HepG2 (cell line): Measurements from ENCODE around the gene MGMT. TPM values are rescaled to one million over a fixed set of nuclear protein-coding genes. Genes with fewer than 3 reads are reported as not detected.

Experiments used
- ATAC-seq: fragments of 200-7000 bp; cut with Tn5 transposase; 3 replicates; pipeline ENCODE4 v1.9.1; 2020; ENCODE audit warnings: mild to moderate bottlenecking, moderate library complexity
- BruUV-seq: library from RNA; stranded (reverse); fragments of 400-500 nt; replicated peaks from 2 replicates; lab custom pipeline; 2021; lab: Mats Ljungman, UMichigan
- CTCF ChIA-PET: fragments of 300-600 bp; formaldehyde crosslinking; extraction: SDS; loops from one replicate; lab custom pipeline; 2021; ENCODE audit warnings: low total read pairs, inconsistent platforms, low intra/inter-chr PET ratio; lab: Yijun Ruan, JAX
- POLR2A ChIA-PET: fragments of 350-600 bp; sonication (Branson Sonifier 250); formaldehyde crosslinking; loops from one replicate; lab custom pipeline; 2020; ENCODE audit warnings: antibody characterized with exemption, inconsistent platforms; lab: Yijun Ruan, JAX
- DNase-seq: peaks from one replicate; pipeline ENCODE4 v3.0.0-alpha.2; 2015; ENCODE audit warnings: low spot score
- FAIRE-seq: peaks from 3 replicates; lab custom pipeline; 2011; peaks lifted over from hg19 to GRCh38; lab: Jason Lieb, UNC
- H2AFZ ChIP-seq: one replicate; pipeline ENCODE4 v1.6.1; 2011; ENCODE audit warnings: low read length, inconsistent platforms
- H3K27ac ChIP-seq: fragments of 300-600 bp; 3 replicates; pipeline ENCODE4 v1.8.0; 2011; ENCODE audit warnings: mixed run types, mild to moderate bottlenecking, mixed read lengths, low read length, inconsistent platforms; ENCODE audit not compliant: insufficient read depth; ENCODE audit errors: extremely low read length
- H3K27me3 ChIP-seq, 2 experiments: fragments of 200-600 bp in 1 of 2; 2 replicates in 1 of 2; 3 replicates in 1 of 2; pipeline versions ENCODE4 v1.6.0 to v1.8.0; 2011; ENCODE audit warnings: low read length in 2 of 2, mild to moderate bottlenecking in 2 of 2, moderate library complexity in 2 of 2, inconsistent platforms in 1 of 2; ENCODE audit not compliant: insufficient read depth in 2 of 2, control insufficient read depth in 1 of 2
- H3K36me3 ChIP-seq, 2 experiments: fragments of 200-600 bp in 1 of 2; replicated peaks in 1 of 2; 2 replicates in 1 of 2; 3 replicates in 1 of 2; pipeline versions ENCODE4 v1.5.1 to v1.8.0; 2011; ENCODE audit warnings: low read length in 2 of 2, inconsistent platforms in 1 of 2; ENCODE audit not compliant: insufficient read depth in 2 of 2, control insufficient read depth in 1 of 2
- H3K4me1 ChIP-seq: 2 replicates; pipeline ENCODE4 v1.5.1; 2012; ENCODE audit warnings: low read length, inconsistent platforms; ENCODE audit not compliant: insufficient read depth
- H3K4me2 ChIP-seq: 2 replicates; pipeline ENCODE4 v1.6.0; 2011; ENCODE audit warnings: low read depth, low read length, inconsistent platforms
- H3K4me3 ChIP-seq, 3 experiments: fragments of 200-600 bp in 1 of 3; sonication (generic), shearing (Covaris generic) in 1 of 3; replicated peaks in 1 of 3; 2 replicates each; pipeline ENCODE4 v1.5.1; 2011 to 2016; ENCODE audit warnings: low read length in 3 of 3, inconsistent platforms in 2 of 3, low read depth in 2 of 3, mild to moderate bottlenecking in 2 of 3, control low read depth in 1 of 3, mixed read lengths in 1 of 3; ENCODE audit not compliant: insufficient read depth in 1 of 3
- H3K79me2 ChIP-seq: one replicate; pipeline ENCODE4 v1.6.1; 2011; ENCODE audit warnings: low read length, inconsistent platforms; ENCODE audit not compliant: insufficient read depth
- H3K9ac ChIP-seq: 2 replicates; pipeline ENCODE4 v1.6.0; 2011; ENCODE audit warnings: mild to moderate bottlenecking, low read depth, low read length, inconsistent platforms; ENCODE audit not compliant: insufficient read depth
- H3K9me3 ChIP-seq: 2 replicates; pipeline ENCODE4 v1.5.1; 2012; ENCODE audit warnings: mild to moderate bottlenecking, low read length
- H4K20me1 ChIP-seq: 2 replicates; pipeline ENCODE4 v1.6.0; 2011; ENCODE audit warnings: inconsistent platforms, mild to moderate bottlenecking, low read length, moderate library complexity; ENCODE audit not compliant: insufficient read depth
- CHD2 ChIP-seq: IDR thresholded peaks from 2 replicates; pipeline ENCODE4 v1.6.1; 2011; ENCODE audit warnings: low read depth, low read length, improper control_type of control experiment
- IRF1 ChIP-seq: sonication (generic); formaldehyde crosslinking; IDR thresholded peaks from 2 replicates; pipeline ENCODE4 v1.4.0; 2020; ENCODE audit warnings: low read depth, mild to moderate bottlenecking, missing genetic modification reagents
- RORA ChIP-seq: sonication (generic); formaldehyde crosslinking; IDR thresholded peaks from 2 replicates; pipeline ENCODE4 v1.5.0; 2020; ENCODE audit warnings: mild to moderate bottlenecking, missing genetic modification reagents, moderate library complexity
- ZNF263 ChIP-seq: sonication (generic); formaldehyde crosslinking; IDR thresholded peaks from 2 replicates; pipeline ENCODE4 v1.4.0; 2020; ENCODE audit warnings: missing genetic modification reagents
- ZNF382 ChIP-seq: sonication (generic); formaldehyde crosslinking; IDR thresholded peaks from 2 replicates; pipeline ENCODE4 v1.5.0; 2020; ENCODE audit warnings: missing genetic modification reagents, mild to moderate bottlenecking, borderline replicate concordance
- ZNF557 ChIP-seq: sonication (generic); formaldehyde crosslinking; IDR thresholded peaks from 2 replicates; pipeline ENCODE4 v1.4.0; 2020; ENCODE audit warnings: missing genetic modification reagents
- ZNF770 ChIP-seq: sonication (generic); formaldehyde crosslinking; IDR thresholded peaks from 2 replicates; pipeline ENCODE4 v1.5.0; 2020; ENCODE audit warnings: mild to moderate bottlenecking, missing genetic modification reagents
- ZNF816 ChIP-seq: sonication (generic); formaldehyde crosslinking; IDR thresholded peaks from 2 replicates; pipeline ENCODE4 v1.8.0; 2022; ENCODE audit warnings: missing genetic modification reagents, mild to moderate bottlenecking, borderline replicate concordance
- ZSCAN21 ChIP-seq: sonication (generic); formaldehyde crosslinking; IDR thresholded peaks from 2 replicates; pipeline ENCODE4 v1.8.0; 2022; ENCODE audit warnings: mild to moderate bottlenecking, missing genetic modification reagents, moderate library complexity, borderline replicate concordance
- WGBS: methylation state at CpG from one replicate; pipeline ENCODE4 v1.1.6; 2017; ENCODE audit warnings: low lambda C conversion rate; 5-methylcytosine and 5-hydroxymethylcytosine counted together
- in situ Hi-C: cut with HindIII; loops from 2 replicates; pipeline ENCODE4 v1.10.0; 2017; ENCODE audit warnings: low pct_unique_long_range_greater_than_20kb; ENCODE audit not compliant: extremely low pct_ligation_motif_present
- intact Hi-C: fragments of 100-400 bp; cut with micrococcal nuclease; formaldehyde crosslinking; loops from one replicate; pipeline ENCODE4 v1.10.0; 2022; ENCODE audit not compliant: unreplicated experiment
- polyA plus RNA-seq, 8 experiments: library from polyadenylated mRNA; depleted of rRNA in 3 of 8; stranded (reverse) in 7 of 8; unstranded in 1 of 8; fragments of >200 nt; fragmentation: Illumina TruSeq in 4 of 8; extraction: Trizol in 4 of 8; gene quantifications; 2 replicates each; pipeline versions ENCODE4 v1.2.1 to v1.2.3, GENCODE V29; 2011 to 2016; ENCODE audit warnings: low read depth in 4 of 8, missing spikeins in 1 of 8, mixed read lengths in 1 of 8; ENCODE audit not compliant: insufficient read depth in 1 of 8
- total RNA-seq, 5 experiments: library from RNA; depleted of rRNA; stranded (reverse); fragments of >200 nt; fragmentation: Illumina TruSeq; extraction: Trizol; gene quantifications; 2 replicates each; pipeline ENCODE4 v1.2.3, GENCODE V29; 2016; ENCODE audit warnings: low read depth in 1 of 5
- TF ChIP-seq, protein P1 (sequence below): sonication (generic); formaldehyde crosslinking; IDR thresholded peaks from 2 replicates; pipeline ENCODE4; 2020; ENCODE audit warnings: missing genetic modification reagents, mild to moderate bottlenecking, borderline replicate concordance
- TF ChIP-seq, protein P2 (sequence below): sonication (generic); formaldehyde crosslinking; IDR thresholded peaks from 2 replicates; pipeline ENCODE4 v1.4.0; 2020; ENCODE audit warnings: missing genetic modification reagents

Gene MGMT
- total and polyA plus RNA-seq, 2 of the 13 experiments (the other 11 are each of a cell fraction or from before 2014, with no cell fraction given), result 12.0 to 19.5 TPM

- TF ChIP-seq, protein P1, sequence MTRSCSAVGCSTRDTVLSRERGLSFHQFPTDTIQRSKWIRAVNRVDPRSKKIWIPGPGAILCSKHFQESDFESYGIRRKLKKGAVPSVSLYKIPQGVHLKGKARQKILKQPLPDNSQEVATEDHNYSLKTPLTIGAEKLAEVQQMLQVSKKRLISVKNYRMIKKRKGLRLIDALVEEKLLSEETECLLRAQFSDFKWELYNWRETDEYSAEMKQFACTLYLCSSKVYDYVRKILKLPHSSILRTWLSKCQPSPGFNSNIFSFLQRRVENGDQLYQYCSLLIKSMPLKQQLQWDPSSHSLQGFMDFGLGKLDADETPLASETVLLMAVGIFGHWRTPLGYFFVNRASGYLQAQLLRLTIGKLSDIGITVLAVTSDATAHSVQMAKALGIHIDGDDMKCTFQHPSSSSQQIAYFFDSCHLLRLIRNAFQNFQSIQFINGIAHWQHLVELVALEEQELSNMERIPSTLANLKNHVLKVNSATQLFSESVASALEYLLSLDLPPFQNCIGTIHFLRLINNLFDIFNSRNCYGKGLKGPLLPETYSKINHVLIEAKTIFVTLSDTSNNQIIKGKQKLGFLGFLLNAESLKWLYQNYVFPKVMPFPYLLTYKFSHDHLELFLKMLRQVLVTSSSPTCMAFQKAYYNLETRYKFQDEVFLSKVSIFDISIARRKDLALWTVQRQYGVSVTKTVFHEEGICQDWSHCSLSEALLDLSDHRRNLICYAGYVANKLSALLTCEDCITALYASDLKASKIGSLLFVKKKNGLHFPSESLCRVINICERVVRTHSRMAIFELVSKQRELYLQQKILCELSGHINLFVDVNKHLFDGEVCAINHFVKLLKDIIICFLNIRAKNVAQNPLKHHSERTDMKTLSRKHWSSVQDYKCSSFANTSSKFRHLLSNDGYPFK, result no peak
- no peak for TF ChIP-seq ZNF382 (CRISPR knock-in tag)
- TF ChIP-seq ZNF770 (CRISPR knock-in tag), result no peak
- no peak for TF ChIP-seq RORA (CRISPR knock-in tag)
- TF ChIP-seq ZNF557 (CRISPR knock-in tag), result no peak
- TF ChIP-seq ZSCAN21 (CRISPR knock-in tag), result no peak
Measured at GRCh38 chr10:129626796-129627435, 159.9 kb downstream of the MGMT start (continued).

GRCh38 chr10:129627442-129627841 is 160.4 kb downstream of the MGMT start:
- no peak overlapping the region for H3K4me2 ChIP-seq
- in situ Hi-C loops, result no loop called here
- TF ChIP-seq, protein P2, sequence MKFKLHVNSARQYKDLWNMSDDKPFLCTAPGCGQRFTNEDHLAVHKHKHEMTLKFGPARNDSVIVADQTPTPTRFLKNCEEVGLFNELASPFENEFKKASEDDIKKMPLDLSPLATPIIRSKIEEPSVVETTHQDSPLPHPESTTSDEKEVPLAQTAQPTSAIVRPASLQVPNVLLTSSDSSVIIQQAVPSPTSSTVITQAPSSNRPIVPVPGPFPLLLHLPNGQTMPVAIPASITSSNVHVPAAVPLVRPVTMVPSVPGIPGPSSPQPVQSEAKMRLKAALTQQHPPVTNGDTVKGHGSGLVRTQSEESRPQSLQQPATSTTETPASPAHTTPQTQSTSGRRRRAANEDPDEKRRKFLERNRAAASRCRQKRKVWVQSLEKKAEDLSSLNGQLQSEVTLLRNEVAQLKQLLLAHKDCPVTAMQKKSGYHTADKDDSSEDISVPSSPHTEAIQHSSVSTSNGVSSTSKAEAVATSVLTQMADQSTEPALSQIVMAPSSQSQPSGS (CRISPR knock-in tag), result no peak
- TF ChIP-seq ZNF263 (CRISPR knock-in tag), result no peak
- TF ChIP-seq CHD2, result no peak
- no peak for TF ChIP-seq IRF1 (CRISPR knock-in tag)
- TF ChIP-seq ZNF816, result no peak
- TF ChIP-seq, all 625 proteins: peak for 0
- H3K4me1 ChIP-seq, result 0 out of 2 replicates have a peak, but pooled peaks cover 4% of the 10 kb centered on the region
- 75% methylated on average over 8 of the region's 8 CpGs for WGBS
- H2AFZ ChIP-seq, result no peak overlapping the region
- DNase-seq (no peak), FAIRE-seq (no peak), ATAC-seq (no peak)
- H3K9ac ChIP-seq, result no peak overlapping the region
- no peaks in the 10 kb centered on the region for H3K79me2 ChIP-seq
- no TSS peak for BruUV-seq
- intact Hi-C loops, result no loop called here
- H3K27me3 ChIP-seq, result no peaks in the 10 kb centered on the region
- H3K4me3 ChIP-seq, result no peak overlapping the region
- H3K9me3 ChIP-seq, result peaks cover 5% of the 10 kb centered on the region; the same call in 1 of the 2 replicates
- no peaks in the 10 kb centered on the region for H4K20me1 ChIP-seq
- no peaks in the 10 kb centered on the region for H3K36me3 ChIP-seq
- ChIA-PET POLR2A (no interaction called here), CTCF (no interaction called here)
- H3K27ac ChIP-seq, result no peak overlapping the region
